ENCODE data around the gene CC2D1A.

The CC2D1A gene

DNA sequence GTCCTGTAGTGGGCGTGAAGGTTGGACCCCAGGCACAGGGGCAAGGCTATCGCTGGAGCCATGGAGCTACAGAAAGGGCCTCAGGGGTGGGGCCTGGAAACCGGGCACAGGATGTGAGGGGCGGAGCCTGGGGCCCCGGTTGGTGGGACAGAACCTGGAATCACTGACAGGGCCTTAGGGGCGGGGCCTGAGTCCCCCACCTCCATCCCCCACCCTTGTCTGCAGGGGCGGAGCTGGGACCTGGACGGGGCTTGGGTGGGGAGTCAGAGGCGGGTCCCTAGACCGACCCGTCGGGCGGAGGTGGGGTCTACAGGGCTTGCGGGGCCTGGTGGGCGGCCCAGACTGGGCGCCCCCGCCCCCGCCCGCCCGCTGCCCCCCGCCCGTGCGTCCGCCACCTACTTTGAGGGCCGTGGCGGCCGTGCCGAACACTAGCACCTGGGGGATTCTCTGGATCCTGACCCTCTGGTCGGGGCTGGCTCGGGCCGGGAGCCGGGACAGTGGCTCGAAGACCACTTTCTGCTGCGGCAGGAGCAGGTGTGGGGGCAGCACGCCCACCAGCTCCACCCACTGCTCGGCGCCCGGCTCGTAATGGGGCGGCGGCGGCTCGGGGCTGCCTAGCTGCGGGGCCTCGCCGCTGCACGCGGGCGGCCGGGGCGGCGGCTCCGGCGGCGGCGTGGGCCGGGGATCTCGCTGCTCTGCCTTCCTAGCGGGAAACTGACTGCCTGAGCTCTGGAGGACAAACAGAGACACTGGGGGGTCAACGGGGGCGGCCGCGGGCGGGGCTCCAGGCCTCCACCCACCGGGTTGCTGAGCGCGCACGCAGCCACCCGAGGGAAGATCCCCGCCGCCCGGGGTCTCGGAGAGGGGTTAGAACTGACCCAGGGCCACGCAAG lies 72.6 kb downstream of the CC2D1A start:
- Mint-ChIP-seq H3K9me3 (no peaks in the 10 kb centered on the region), H3K27me3 (no peaks in the 10 kb centered on the region), H3K27ac (no peak overlapping the region), H3K4me3 (no peak overlapping the region), H3K4me1 (peaks cover 25% of the 10 kb centered on the region), H3K36me3 (ENCODE audit: low read depth) (peaks cover 3% of the 10 kb centered on the region)
- DNase-seq = peak; percentile 59
- peak; percentile 60 for ATAC-seq

DNA sequence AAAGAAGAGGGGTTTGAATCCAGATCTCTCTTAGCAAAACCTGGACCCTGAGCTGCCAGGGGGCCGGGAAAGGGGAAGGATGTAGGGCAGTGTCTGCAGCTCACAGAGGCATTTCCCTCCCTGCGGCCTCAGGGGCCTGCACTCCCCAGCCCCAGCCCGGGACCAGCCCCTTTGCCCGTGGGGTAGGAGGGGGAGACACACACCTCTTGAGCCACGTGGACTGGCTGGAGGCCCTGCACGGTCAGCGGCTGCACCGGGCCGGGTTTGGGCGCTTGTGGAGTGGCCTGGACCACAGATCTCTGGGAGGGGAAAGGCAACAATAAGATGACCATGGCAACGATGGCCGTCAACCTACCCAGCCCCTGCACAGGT lies 73.2 kb downstream of the CC2D1A start:
- Mint-ChIP-seq H3K4me3 (no peak overlapping the region), H3K27me3 (no peaks in the 10 kb centered on the region), H3K9me3 (no peaks in the 10 kb centered on the region), H3K27ac (no peak overlapping the region), H3K4me1 (peaks cover 23% of the 10 kb centered on the region), H3K36me3 (ENCODE audit: low read depth) (no peaks in the 10 kb centered on the region)
- ATAC-seq (no peak), DNase-seq (no peak)

DNA sequence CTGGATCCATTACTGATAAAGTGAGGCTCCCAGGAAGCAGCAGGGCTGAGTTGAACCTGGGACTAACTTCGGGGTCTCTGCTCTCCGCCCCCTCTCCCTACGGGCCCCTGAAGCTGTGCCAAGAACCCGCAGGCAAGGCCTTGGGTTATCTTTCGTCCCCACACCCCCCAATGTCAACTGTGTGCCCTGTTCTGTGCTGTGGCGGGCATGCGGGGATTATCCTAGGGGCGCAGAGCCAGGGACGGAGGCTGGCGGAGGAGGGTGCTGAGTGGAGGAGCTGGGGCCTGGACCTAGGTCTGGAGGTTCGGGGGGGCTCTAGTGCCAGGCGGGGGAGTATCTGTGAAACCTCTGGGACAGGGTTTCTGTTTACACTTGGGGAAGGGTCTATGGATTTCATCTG lies 73.7 kb downstream of the CC2D1A start:
- H3K36me3 Mint-ChIP-seq (ENCODE audit: low read depth) = no peaks in the 10 kb centered on the region
- DNase-seq (no peak), ATAC-seq (no peak)
- H3K27me3 Mint-ChIP-seq = no peaks in the 10 kb centered on the region
- peaks cover 23% of the 10 kb centered on the region for H3K4me1 Mint-ChIP-seq
- no peaks in the 10 kb centered on the region for H3K9me3 Mint-ChIP-seq
- H3K27ac Mint-ChIP-seq = peak overlapping the region; percentile 49
- H3K4me3 Mint-ChIP-seq = no peak overlapping the region

- H3K9me3 Mint-ChIP-seq = no peaks in the 10 kb centered on the region
- H3K27me3 Mint-ChIP-seq = no peaks in the 10 kb centered on the region
- no peak overlapping the region for H3K4me3 Mint-ChIP-seq
- H3K36me3 Mint-ChIP-seq (ENCODE audit: low read depth) = no peaks in the 10 kb centered on the region
- H3K4me1 Mint-ChIP-seq = peaks cover 28% of the 10 kb centered on the region
- no peak overlapping the region for H3K27ac Mint-ChIP-seq
- ATAC-seq = no peak
- DNase-seq = no peak
Observed at GRCh38 chr19:13980340-13980739, 74.3 kb downstream of the CC2D1A start.

All from activated naive CD8-positive, alpha-beta T cell treated with anti-CD3 and anti-CD28 coated beads, Interleukin-2, amount 50 U/mL, for 24 hours (primary cell).